Sigmoid colon (tissue), 7 donors: ENCODE data around the gene TRIM59. TPM values are rescaled to one million over a fixed set of nuclear protein-coding genes. Genes with fewer than 3 reads are reported as not detected.

Source experiments
- DNase-seq: peaks from one replicate; pipeline ENCODE4 v3.0.0-alpha.2; 2019
- H3K27ac ChIP-seq, 4 donors: fragments of 200-600 bp; sonication (generic); one replicate each; pipeline ENCODE4 v1.5.1; 2016 to 2019; ENCODE audit warnings: mild to moderate bottlenecking in 1 of 4
- H3K27me3 ChIP-seq, 3 donors: fragments of 200-600 bp; sonication (generic); one replicate each; pipeline ENCODE4 v1.5.1; 2019; ENCODE audit warnings: mild to moderate bottlenecking in 1 of 3
- H3K36me3 ChIP-seq, 4 donors: fragments of 200-600 bp; sonication (generic); one replicate each; pipeline ENCODE4 v1.5.1; 2016 to 2019
- H3K4me1 ChIP-seq, 4 donors: fragments of 200-600 bp; sonication (generic); one replicate each; pipeline ENCODE4 v1.5.1; 2017 to 2019
- H3K4me3 ChIP-seq, 4 donors: fragments of 200-600 bp; sonication (generic); one replicate each; pipeline ENCODE4 v1.5.1; 2017 to 2019; ENCODE audit warnings: mild to moderate bottlenecking in 2 of 4, moderate library complexity in 1 of 4
- H3K9me3 ChIP-seq, 4 donors: fragments of 200-600 bp in 3 of 4; sonication (generic) in 3 of 4; one replicate each; pipeline versions ENCODE4 v1.5.1 to v1.6.1; 2013 to 2019
- EP300 ChIP-seq, 4 donors: sonication (generic); formaldehyde crosslinking; IDR thresholded peaks; one replicate each; pipeline ENCODE4 v1.6.1; 2017; ENCODE audit warnings: antibody characterized with exemption in 4 of 4
- POLR2A ChIP-seq, 2 donors: fragments of 450-650 bp; IDR thresholded peaks; one replicate each; pipeline ENCODE4 v1.6.1; 2016; ENCODE audit warnings: antibody characterized with exemption in 2 of 2, mild to moderate bottlenecking in 2 of 2, moderate library complexity in 2 of 2
- POLR2AphosphoS5 ChIP-seq, 4 donors: sonication (generic); formaldehyde crosslinking; IDR thresholded peaks; one replicate each; pipeline ENCODE4 v1.6.1; 2017; ENCODE audit warnings: antibody characterized with exemption in 4 of 4
- WGBS, 2 donors: extraction: QIAGEN DNeasy Blood & Tissue Kit; methylation state at CpG; one replicate each; pipeline ENCODE4 v1.1.7; 2013; 5-methylcytosine and 5-hydroxymethylcytosine counted together
- intact Hi-C: fragments of 100-400 bp; cut with DNase I; formaldehyde crosslinking; loops from one replicate; pipeline ENCODE4 v1.15.1; 2023
- polyA plus RNA-seq, 3 donors: library from polyadenylated mRNA; stranded (reverse); fragments of 200-250 nt; gene quantifications; one replicate each; pipeline ENCODE4 v1.2.3, GENCODE V29; 2013
- total RNA-seq, 4 donors: library from RNA; depleted of rRNA; stranded (reverse); fragments of >200 nt; gene quantifications; one replicate each; pipeline ENCODE4 v1.1.0, GENCODE V29; 2016
- TF ChIP-seq, protein P1 (sequence below), 4 experiments: fragments of 450-650 bp in 3 of 4; fragments of 200-600 bp in 1 of 4; IDR thresholded peaks; one replicate each; pipeline ENCODE4 v1.5.1; 2016 to 2019; ENCODE audit warnings: antibody characterized with exemption in 4 of 4, mild to moderate bottlenecking in 3 of 4, moderate library complexity in 2 of 4
- donor health status: healthy with polysubstance abuse.
- donor health status: Bipolar disorder and iron deficiency.
- donor health status: healthy.

Gene TRIM59
- total and polyA plus RNA-seq, 7 donors = 0.60 to 6.1 (median 5.0) TPM

DNA sequence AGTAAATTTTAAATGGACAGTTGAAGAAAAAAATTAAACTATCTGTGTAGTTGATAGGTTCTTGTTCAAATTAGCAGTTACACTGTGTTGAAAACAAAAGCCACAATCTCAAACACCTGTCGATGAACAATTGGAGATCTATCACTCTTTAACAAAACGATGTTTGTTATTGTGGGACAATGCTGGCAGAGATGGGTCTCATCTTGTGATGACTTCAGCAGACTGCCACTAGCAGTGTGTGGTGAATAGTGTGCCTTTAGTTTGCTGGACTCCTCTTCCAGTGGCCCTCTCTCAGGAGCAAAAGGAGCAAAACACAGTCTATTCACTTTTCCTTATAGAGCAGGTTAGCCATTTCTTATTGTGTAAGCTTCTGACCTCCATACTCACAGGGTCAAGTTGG is 14.7 kb upstream of the TRIM59 start:
- Histone ChIP-seq H3K27ac (no peak overlapping the region), H3K4me1 (no peaks in the 10 kb centered on the region), H3K4me3 (no peak overlapping the region), H3K36me3 (no peaks in the 10 kb centered on the region), H3K9me3 (no peaks in the 10 kb centered on the region), H3K27me3 (no peaks in the 10 kb centered on the region)
- intact Hi-C loops = no loop called here
- no peak for TF ChIP-seq POLR2AphosphoS5 (IDR thresholded peaks at IDR 0.05)
- TF ChIP-seq, protein P1, sequence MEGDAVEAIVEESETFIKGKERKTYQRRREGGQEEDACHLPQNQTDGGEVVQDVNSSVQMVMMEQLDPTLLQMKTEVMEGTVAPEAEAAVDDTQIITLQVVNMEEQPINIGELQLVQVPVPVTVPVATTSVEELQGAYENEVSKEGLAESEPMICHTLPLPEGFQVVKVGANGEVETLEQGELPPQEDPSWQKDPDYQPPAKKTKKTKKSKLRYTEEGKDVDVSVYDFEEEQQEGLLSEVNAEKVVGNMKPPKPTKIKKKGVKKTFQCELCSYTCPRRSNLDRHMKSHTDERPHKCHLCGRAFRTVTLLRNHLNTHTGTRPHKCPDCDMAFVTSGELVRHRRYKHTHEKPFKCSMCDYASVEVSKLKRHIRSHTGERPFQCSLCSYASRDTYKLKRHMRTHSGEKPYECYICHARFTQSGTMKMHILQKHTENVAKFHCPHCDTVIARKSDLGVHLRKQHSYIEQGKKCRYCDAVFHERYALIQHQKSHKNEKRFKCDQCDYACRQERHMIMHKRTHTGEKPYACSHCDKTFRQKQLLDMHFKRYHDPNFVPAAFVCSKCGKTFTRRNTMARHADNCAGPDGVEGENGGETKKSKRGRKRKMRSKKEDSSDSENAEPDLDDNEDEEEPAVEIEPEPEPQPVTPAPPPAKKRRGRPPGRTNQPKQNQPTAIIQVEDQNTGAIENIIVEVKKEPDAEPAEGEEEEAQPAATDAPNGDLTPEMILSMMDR (IDR thresholded peaks at IDR 0.05) = no peak
- TF ChIP-seq POLR2A (IDR thresholded peaks at IDR 0.05) = no peak
- TF ChIP-seq EP300 (IDR thresholded peaks at IDR 0.05) = no peak
- no peak for DNase-seq
- WGBS, 2 donors = 88 to 93% methylated on average over 2 of the region's 2 CpGs

DNA sequence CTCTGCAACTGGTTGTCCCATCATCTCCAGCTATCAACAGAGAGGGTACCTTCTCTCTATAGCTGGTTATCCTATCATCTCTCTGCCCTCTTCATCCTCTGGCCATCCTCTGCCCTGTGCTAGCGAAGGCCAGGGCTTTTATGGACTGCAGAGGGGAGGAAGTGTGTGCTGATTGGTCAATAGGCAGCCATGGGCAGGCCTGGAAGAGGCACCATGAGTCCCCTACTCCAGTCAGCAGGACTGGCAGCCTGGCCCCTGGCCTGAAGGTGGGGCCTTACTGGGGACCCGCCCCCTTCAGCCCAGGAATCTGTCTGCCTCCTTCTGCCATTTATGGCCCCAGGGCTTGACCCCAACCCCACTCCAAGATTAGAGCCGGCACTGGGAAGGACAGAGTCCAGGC is 10.4 kb upstream of the TRIM59 start:
- Histone ChIP-seq H3K9me3 (no peaks in the 10 kb centered on the region), H3K36me3 (no peaks in the 10 kb centered on the region), H3K4me1 (no peaks in the 10 kb centered on the region), H3K27me3 (no peaks in the 10 kb centered on the region), H3K27ac (no peak overlapping the region), H3K4me3 (no peak overlapping the region)
- intact Hi-C loops = no loop called here
- 69 to 94% methylated on average over 3 of the region's 3 CpGs for WGBS, 2 donors
- TF ChIP-seq, protein P1 (IDR thresholded peaks at IDR 0.05) = no peak
- TF ChIP-seq POLR2AphosphoS5 (IDR thresholded peaks at IDR 0.05) = no peak
- no peak for TF ChIP-seq EP300 (IDR thresholded peaks at IDR 0.05)
- no peak for TF ChIP-seq POLR2A (IDR thresholded peaks at IDR 0.05)
- no peak for DNase-seq

DNA sequence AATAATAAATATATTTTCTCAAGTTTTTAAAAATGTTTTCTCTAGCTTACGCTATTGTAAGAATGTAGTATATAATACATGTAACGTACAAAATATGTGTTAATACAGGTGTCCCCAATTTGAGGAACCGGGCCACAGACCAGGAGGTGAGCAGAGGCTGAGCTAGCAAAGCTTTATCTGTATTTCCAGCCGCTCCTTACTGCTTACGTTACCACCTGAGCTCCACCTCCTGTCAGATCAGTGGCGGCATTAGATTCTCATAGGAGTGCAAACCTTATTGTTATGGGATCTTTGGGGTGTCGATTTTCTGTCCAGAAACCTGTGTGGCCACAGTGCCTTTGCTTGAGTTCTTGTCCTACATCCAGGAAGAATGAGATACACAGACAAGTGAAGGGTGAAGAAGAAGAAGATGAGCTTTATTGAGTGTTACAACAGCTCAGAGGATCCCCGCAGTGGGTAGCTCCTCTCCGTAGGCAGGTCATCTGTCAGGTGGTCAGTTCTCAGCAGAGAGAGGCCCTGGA is 9.9 kb upstream of the TRIM59 start:
- Histone ChIP-seq H3K4me1 (no peaks in the 10 kb centered on the region), H3K9me3 (no peaks in the 10 kb centered on the region), H3K27me3 (no peaks in the 10 kb centered on the region), H3K36me3 (no peaks in the 10 kb centered on the region), H3K27ac (no peak overlapping the region), H3K4me3 (no peak overlapping the region)
- intact Hi-C loops = no loop called here
- TF ChIP-seq, protein P1 (IDR thresholded peaks at IDR 0.05) = no peak
- no peak for TF ChIP-seq POLR2A (IDR thresholded peaks at IDR 0.05)
- TF ChIP-seq POLR2AphosphoS5 (IDR thresholded peaks at IDR 0.05) = no peak
- no peak for TF ChIP-seq EP300 (IDR thresholded peaks at IDR 0.05)
- 93 to 94% methylated on average over 9 of the region's 9 CpGs for WGBS, 2 donors
- no peak for DNase-seq

DNA sequence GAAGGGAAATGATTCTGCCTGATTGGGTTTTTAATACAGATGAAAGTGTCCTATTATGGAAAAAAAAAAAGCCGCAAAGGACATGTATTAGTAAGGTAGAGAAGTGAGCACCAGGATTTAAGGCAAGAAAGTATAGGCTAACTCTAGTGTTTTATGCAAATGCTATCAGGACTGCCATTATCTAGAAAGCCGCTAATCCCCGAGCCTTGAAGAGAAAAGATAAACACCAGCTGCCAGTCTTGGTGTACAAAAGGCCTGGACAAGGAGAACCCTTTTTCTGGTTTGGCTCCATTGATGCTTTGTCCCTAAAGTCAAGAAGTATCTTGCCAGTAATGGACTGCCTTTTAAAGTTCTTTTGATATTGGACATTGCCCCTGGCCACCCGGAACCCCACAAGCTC is 8.6 kb upstream of the TRIM59 start:
- DNase-seq = no peak
- Histone ChIP-seq H3K9me3 (no peaks in the 10 kb centered on the region), H3K36me3 (no peaks in the 10 kb centered on the region), H3K4me1 (no peaks in the 10 kb centered on the region), H3K4me3 (no peak overlapping the region), H3K27ac (no peak overlapping the region), H3K27me3 (no peaks in the 10 kb centered on the region)
- intact Hi-C loops = no loop called here
- TF ChIP-seq POLR2AphosphoS5 (IDR thresholded peaks at IDR 0.05) = no peak
- TF ChIP-seq, protein P1 (IDR thresholded peaks at IDR 0.05) = no peak
- no peak for TF ChIP-seq POLR2A (IDR thresholded peaks at IDR 0.05)
- TF ChIP-seq EP300 (IDR thresholded peaks at IDR 0.05) = no peak
- 79 to 85% methylated on average over 4 of the region's 4 CpGs for WGBS, 2 donors

DNA sequence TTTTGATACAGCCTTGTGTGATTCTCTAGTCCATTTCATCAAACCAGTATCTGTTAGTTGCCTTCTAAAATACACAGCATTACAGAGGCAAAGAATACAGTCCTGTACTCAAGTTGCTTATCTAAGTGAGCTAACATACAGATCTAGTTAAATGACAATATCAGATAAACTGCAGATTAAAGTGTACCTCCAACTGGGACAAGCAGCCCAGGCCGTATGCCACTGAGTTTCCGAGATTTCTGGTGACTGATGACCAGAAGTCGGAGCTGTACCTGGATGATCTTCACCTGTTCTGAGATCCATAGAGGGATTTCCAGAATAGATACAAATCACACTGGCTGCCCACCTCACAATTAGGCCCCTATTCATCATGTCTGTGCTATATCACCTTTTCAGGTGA is 6.3 kb upstream of the TRIM59 start:
- intact Hi-C loops = no loop called here
- H3K4me1 ChIP-seq = peaks cover 0 to under 1% (median 0%) of the 10 kb centered on the region in 4 donors
- no peak for DNase-seq
- no peaks in the 10 kb centered on the region for H3K9me3 ChIP-seq
- H3K27ac ChIP-seq = no peak overlapping the region
- H3K27me3 ChIP-seq = no peaks in the 10 kb centered on the region
- TF ChIP-seq POLR2AphosphoS5 (IDR thresholded peaks at IDR 0.05) (no peak), EP300 (IDR thresholded peaks at IDR 0.05) (no peak), POLR2A (IDR thresholded peaks at IDR 0.05) (no peak)
- no peak overlapping the region for H3K4me3 ChIP-seq
- WGBS, 2 donors = 91 to 94% methylated on average over 3 of the region's 3 CpGs
- H3K36me3 ChIP-seq = no peaks in the 10 kb centered on the region
